Suprapubic skin (tissue), 4 donors: ENCODE measurements around the gene AFAP1L2. TPM values are rescaled to one million over a fixed set of nuclear protein-coding genes. Genes with fewer than 3 reads are reported as not detected.

ENCODE experiments used
- DNase-seq, 2 donors: peaks; one replicate each; pipeline ENCODE4 v3.0.0-alpha.2; 2019; ENCODE audit warnings: low spot score in 2 of 2
- H3K27ac ChIP-seq: fragments of 200-600 bp; sonication (generic); one replicate; pipeline ENCODE4 v1.5.1; 2019
- H3K27me3 ChIP-seq: fragments of 200-600 bp; sonication (generic); one replicate; pipeline ENCODE4 v1.5.1; 2019
- H3K36me3 ChIP-seq: fragments of 200-600 bp; sonication (generic); one replicate; pipeline ENCODE4 v1.5.1; 2019
- H3K4me1 ChIP-seq: fragments of 200-600 bp; sonication (generic); one replicate; pipeline ENCODE4 v1.5.1; 2019
- H3K4me3 ChIP-seq: fragments of 200-600 bp; sonication (generic); one replicate; pipeline ENCODE4 v1.5.1; 2019; ENCODE audit warnings: mild to moderate bottlenecking
- H3K9me3 ChIP-seq: fragments of 200-600 bp; sonication (generic); one replicate; pipeline ENCODE4 v1.5.1; 2019
- EP300 ChIP-seq: sonication (generic); formaldehyde crosslinking; IDR thresholded peaks from one replicate; pipeline ENCODE4 v1.6.1; 2017; ENCODE audit warnings: antibody characterized with exemption
- POLR2A ChIP-seq, 2 donors: fragments of 450-650 bp; IDR thresholded peaks; one replicate each; pipeline ENCODE4 v1.6.1; 2017; ENCODE audit warnings: antibody characterized with exemption in 2 of 2, mild to moderate bottlenecking in 2 of 2, moderate library complexity in 2 of 2
- POLR2AphosphoS5 ChIP-seq, 3 donors: sonication (generic); formaldehyde crosslinking; IDR thresholded peaks; one replicate each; pipeline ENCODE4 v1.6.1; 2017; ENCODE audit warnings: antibody characterized with exemption in 3 of 3
- WGBS: methylation state at CpG from one replicate; pipeline ENCODE4 v1.1.5; 2018; 5-methylcytosine and 5-hydroxymethylcytosine counted together
- total RNA-seq, 4 donors: library from RNA; depleted of rRNA; stranded (reverse); fragments of >200 nt; gene quantifications; one replicate each; pipeline ENCODE4 v1.1.0, GENCODE V29; 2016
- TF ChIP-seq, protein P1 (sequence below), 2 donors: fragments of 200-600 bp in 1 of 2; fragments of 450-650 bp in 1 of 2; sonication (generic) in 1 of 2; IDR thresholded peaks; one replicate each; pipeline ENCODE4 v1.5.1; 2016 to 2019; ENCODE audit warnings: antibody characterized with exemption in 2 of 2, mild to moderate bottlenecking in 1 of 2, moderate library complexity in 1 of 2

The AFAP1L2 gene
- total RNA-seq, 4 donors from 2014 or later: 10.8 to 32.0 (median 15.7) TPM

DNA sequence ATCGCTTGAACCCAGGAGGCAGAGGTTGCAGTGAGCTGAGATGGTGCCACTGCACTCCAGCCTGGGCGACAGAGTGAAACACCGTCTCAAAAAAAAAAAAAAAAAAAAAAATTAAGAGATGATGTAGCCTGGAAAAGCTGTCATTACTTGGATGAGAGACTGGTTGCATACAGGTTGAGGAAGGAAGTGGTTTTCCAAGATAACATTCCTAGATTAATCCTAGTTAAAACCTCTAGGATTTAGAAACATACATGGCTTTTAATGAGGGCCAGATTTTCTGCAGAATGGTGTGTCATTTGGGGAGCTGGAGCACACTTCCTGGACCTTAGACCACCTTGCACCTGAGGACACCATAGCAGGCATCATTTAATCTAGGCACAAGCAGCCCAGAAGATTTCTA, 147.5 kb downstream of the AFAP1L2 start:
- Histone ChIP-seq H3K9me3 (no peaks in the 10 kb centered on the region), H3K4me3 (no peak overlapping the region), H3K36me3 (no peaks in the 10 kb centered on the region), H3K27me3 (no peaks in the 10 kb centered on the region), H3K27ac (no peak overlapping the region), H3K4me1 (peaks cover 29% of the 10 kb centered on the region)
- whole genome bisulfite sequencing: 74% methylated on average over 3 of the region's 3 CpGs
- no peak for TF ChIP-seq POLR2A (IDR thresholded peaks at IDR 0.05)
- TF ChIP-seq, protein P1, sequence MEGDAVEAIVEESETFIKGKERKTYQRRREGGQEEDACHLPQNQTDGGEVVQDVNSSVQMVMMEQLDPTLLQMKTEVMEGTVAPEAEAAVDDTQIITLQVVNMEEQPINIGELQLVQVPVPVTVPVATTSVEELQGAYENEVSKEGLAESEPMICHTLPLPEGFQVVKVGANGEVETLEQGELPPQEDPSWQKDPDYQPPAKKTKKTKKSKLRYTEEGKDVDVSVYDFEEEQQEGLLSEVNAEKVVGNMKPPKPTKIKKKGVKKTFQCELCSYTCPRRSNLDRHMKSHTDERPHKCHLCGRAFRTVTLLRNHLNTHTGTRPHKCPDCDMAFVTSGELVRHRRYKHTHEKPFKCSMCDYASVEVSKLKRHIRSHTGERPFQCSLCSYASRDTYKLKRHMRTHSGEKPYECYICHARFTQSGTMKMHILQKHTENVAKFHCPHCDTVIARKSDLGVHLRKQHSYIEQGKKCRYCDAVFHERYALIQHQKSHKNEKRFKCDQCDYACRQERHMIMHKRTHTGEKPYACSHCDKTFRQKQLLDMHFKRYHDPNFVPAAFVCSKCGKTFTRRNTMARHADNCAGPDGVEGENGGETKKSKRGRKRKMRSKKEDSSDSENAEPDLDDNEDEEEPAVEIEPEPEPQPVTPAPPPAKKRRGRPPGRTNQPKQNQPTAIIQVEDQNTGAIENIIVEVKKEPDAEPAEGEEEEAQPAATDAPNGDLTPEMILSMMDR (IDR thresholded peaks at IDR 0.05): no peak
- no peak for TF ChIP-seq POLR2AphosphoS5 (IDR thresholded peaks at IDR 0.05)
- DNase-seq: no peak

DNA sequence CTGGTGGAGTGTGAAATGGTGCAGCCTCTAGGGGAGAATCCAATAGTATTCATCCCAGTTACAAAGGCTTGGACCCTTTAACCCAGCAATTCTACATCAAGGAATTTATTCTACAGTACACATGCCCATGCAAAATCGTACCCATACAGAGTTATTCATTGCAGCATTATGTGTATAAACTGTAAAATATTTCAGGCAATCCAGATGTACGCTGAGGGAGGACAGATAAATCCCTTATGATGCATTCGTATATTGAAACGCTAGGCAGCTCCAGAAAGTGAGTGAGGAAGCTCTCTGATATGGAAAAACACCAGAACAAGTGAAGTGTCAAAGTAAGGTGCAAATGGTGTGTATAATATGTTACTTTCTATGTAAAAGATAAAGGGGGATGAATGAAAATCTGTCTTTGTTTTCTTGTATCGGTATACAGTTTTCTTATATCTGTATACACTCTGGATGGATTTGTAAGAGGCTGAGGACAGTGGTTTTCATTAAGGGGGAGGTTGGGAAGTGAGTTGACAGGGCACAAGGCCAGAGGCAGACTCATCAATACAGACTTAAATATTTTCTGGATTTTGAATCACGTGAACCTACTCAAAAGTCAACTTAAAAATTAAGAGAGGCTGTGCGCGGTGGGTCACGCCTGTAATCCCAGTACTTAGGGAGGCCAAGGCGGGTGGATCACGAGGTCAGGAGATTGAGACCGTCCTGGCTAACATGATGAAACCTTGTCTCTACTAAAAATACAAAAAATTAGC, 148.1 kb downstream of the AFAP1L2 start:
- no peak for TF ChIP-seq POLR2AphosphoS5 (IDR thresholded peaks at IDR 0.05)
- TF ChIP-seq POLR2A (IDR thresholded peaks at IDR 0.05): no peak
- TF ChIP-seq, protein P1 (IDR thresholded peaks at IDR 0.05): no peak
- TF ChIP-seq EP300: no peak
- Histone ChIP-seq H3K4me1 (peaks cover 25% of the 10 kb centered on the region), H3K27ac (no peak overlapping the region), H3K36me3 (no peaks in the 10 kb centered on the region), H3K9me3 (no peaks in the 10 kb centered on the region), H3K4me3 (no peak overlapping the region), H3K27me3 (no peaks in the 10 kb centered on the region)
- 89% methylated on average over 12 of the region's 12 CpGs for WGBS
- no peak for DNase-seq

DNA sequence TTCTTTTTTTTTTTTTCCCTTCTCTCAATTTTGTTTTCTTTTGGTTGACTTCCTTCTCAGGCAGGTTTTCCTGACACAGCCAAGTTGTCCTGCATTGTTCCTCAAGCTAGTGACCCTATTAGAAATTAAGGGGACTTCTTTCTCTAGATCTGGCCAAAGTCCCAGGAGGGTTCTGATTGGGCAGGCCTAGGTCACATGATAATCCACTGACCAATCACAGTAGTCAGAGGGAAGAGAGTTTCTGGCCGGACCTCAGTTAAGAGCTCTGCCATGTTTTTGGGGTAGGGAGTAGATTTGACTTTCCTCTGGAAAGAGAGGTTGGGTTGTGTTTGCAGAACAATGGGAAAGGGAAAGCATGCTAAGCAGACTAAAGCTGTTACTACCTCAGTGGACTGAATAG, 149.1 kb downstream of the AFAP1L2 start:
- no peaks in the 10 kb centered on the region for H3K36me3 ChIP-seq
- H3K4me1 ChIP-seq: peaks cover 15% of the 10 kb centered on the region
- TF ChIP-seq POLR2AphosphoS5 (IDR thresholded peaks at IDR 0.05) (no peak), POLR2A (IDR thresholded peaks at IDR 0.05) (no peak), EP300 (no peak)
- TF ChIP-seq, protein P1 (IDR thresholded peaks at IDR 0.05): no peak
- H3K27me3 ChIP-seq: no peaks in the 10 kb centered on the region
- no peak overlapping the region for H3K4me3 ChIP-seq
- WGBS: 83% methylated on average over 1 of the region's 1 CpG
- no peaks in the 10 kb centered on the region for H3K9me3 ChIP-seq
- DNase-seq: no peak
- no peak overlapping the region for H3K27ac ChIP-seq

DNA sequence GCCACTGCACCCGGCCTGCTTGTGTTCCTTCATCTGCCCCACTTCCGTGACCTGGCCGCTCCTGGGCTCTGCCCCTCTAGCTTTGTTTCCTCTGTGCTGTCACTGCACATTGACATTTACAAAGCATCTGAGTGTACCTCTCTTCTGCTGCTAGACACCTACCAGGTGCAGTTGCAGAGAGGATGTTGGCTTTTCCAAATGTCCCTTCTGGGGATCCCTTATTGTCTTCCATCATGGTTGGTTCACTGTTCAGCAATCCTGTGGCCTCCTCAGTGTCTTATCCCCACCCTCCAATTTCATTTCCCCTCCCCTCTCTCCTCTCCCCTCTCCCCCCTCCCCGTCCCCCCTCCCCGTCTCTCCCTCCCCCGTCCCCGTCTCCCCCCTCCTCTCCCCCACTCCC, 151.4 kb downstream of the AFAP1L2 start:
- 72% methylated on average over 4 of the region's 7 CpGs for WGBS

DNA sequence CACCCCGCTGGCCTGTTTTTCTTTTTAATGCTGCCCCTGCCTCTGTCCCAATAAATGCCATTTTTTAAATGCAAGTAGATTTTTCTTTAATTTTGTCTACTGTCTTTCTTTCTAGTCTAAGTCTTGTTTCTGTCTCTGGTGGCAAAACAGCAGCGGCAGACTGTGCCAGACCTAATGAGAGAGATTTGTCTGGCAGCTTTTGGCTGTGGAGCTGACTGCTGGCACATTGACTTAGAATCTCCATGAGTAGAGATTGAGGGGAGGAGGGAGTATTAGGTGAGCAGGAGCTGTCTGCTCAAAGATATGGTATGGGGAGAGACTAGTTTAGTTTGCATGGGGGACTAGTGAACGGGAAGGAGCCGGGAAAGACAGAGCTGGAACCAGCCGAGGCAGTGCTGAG, 152.2 kb downstream of the AFAP1L2 start:
- TF ChIP-seq POLR2AphosphoS5 (IDR thresholded peaks at IDR 0.05): no peak
- Histone ChIP-seq H3K4me3 (no peak overlapping the region), H3K27me3 (no peaks in the 10 kb centered on the region)

More for the DNA sequence above, 151.4 kb downstream of the AFAP1L2 start:
- Histone ChIP-seq H3K4me1 (peaks cover 7% of the 10 kb centered on the region), H3K27me3 (no peaks in the 10 kb centered on the region), H3K36me3 (no peaks in the 10 kb centered on the region), H3K27ac (no peak overlapping the region), H3K9me3 (no peaks in the 10 kb centered on the region), H3K4me3 (no peak overlapping the region)
- DNase-seq: no peak
- TF ChIP-seq POLR2A (IDR thresholded peaks at IDR 0.05) (no peak), POLR2AphosphoS5 (IDR thresholded peaks at IDR 0.05) (no peak), EP300 (no peak)
- TF ChIP-seq, protein P1 (IDR thresholded peaks at IDR 0.05): no peak

More for the DNA sequence above, 152.2 kb downstream of the AFAP1L2 start:
- WGBS: 81% methylated on average over 5 of the region's 5 CpGs
- no peak for DNase-seq
- no peaks in the 10 kb centered on the region for H3K9me3 ChIP-seq
- H3K27ac ChIP-seq: no peak overlapping the region
- no peaks in the 10 kb centered on the region for H3K36me3 ChIP-seq
- no peaks in the 10 kb centered on the region for H3K4me1 ChIP-seq
